GM18861 (cell line): ENCODE data around the gene CHD2.
"Not testable (repeated sequence)": the region's sequence is repeated elsewhere in the genome, so short reads cannot be mapped to it uniquely, and the experiment has no call there.

Experiments
- ATAC-seq: cut with Tn5 transposase; IDR thresholded peaks from one replicate; pipeline ENCODE4 v1.9.1; 2021; ENCODE audit not compliant: unreplicated experiment

CHD2 gene

GRCh38 chr15:93017526-93017925, 117.4 kb downstream of the CHD2 start:
- no peak for ATAC-seq

GRCh38 chr15:93018574-93018973, 118.5 kb downstream of the CHD2 start:
- no peak for ATAC-seq

GRCh38 chr15:93019090-93019489, 119.0 kb downstream of the CHD2 start:
- ATAC-seq = no peak

GRCh38 chr15:93019971-93020370, 119.8 kb downstream of the CHD2 start:
- ATAC-seq = no peak

GRCh38 chr15:93020976-93021772, 121.0 kb downstream of the CHD2 start:
- ATAC-seq = peak; percentile 70

GRCh38 chr15:93024293-93024692, 124.2 kb downstream of the CHD2 start:
- no peak for ATAC-seq

GRCh38 chr15:93024716-93025624, 124.8 kb downstream of the CHD2 start:
- ATAC-seq = no peak

GRCh38 chr15:93025625-93025982, 125.5 kb downstream of the CHD2 start:
- no peak for ATAC-seq

GRCh38 chr15:93026380-93026817, 126.3 kb downstream of the CHD2 start:
- no peak for ATAC-seq

GRCh38 chr15:93027413-93027812, 127.3 kb downstream of the CHD2 start:
- no peak for ATAC-seq

- ATAC-seq = no peak
Measured at GRCh38 chr15:93028111-93028631, 128.0 kb downstream of the CHD2 start.

- no peak for ATAC-seq
Measured at GRCh38 chr15:93028632-93029213, 128.6 kb downstream of the CHD2 start.

- no peak for ATAC-seq
Measured at GRCh38 chr15:93029214-93029835, 129.2 kb downstream of the CHD2 start.

GRCh38 chr15:93029836-93030429, 129.8 kb downstream of the CHD2 start:
- ATAC-seq = no peak

- peak; percentile 77 for ATAC-seq
Measured at GRCh38 chr15:93030430-93031102, 130.4 kb downstream of the CHD2 start.

GRCh38 chr15:93031103-93031464, 131.0 kb downstream of the CHD2 start:
- no peak for ATAC-seq

GRCh38 chr15:93031557-93032384, 131.6 kb downstream of the CHD2 start:
- not testable (repeated sequence) for ATAC-seq

GRCh38 chr15:93032515-93033206, 132.5 kb downstream of the CHD2 start:
- not testable (repeated sequence) for ATAC-seq
